CD4-positive, alpha-beta T cell treated with Interleukin-10 for 1 hour (primary cell): ENCODE measurements around the gene PPFIA1.
A peak's percentile ranks its signal among the peaks of the same experiment; 100 is the strongest.

ENCODE experiments used
- DNase-seq: peaks from one replicate; pipeline ENCODE4 v3.0.0-alpha.2; 2020

Gene PPFIA1

GRCh38 chr11:70270104-70270876 is at the start of gene PPFIA1:
Gene PPFIA1 (plus strand): TSS chr11:70270690. CDS start chr11:70272173, 1,483 bp downstream.
- DNase-seq, result peak; percentile 96

DNA sequence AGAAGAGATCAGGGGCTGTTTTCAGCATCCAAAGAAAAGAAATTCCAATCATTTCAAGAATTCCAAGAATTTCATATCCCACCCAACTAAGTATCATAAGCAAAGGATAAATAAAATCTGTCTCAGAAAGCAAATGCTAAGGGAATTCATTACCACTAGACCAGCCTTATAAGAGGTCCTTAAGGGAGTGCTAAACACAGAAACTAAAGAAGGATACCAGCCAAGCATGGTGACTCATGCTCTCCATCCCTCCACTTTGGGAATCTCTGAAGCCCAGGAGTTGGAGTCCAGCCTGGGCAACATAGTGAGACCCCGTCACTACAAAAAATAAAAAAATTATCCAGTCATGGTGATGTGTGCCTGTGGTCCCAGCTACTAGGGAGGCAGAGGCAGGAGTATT is 49.6 kb upstream of the PPFIA1 start:
- DNase-seq, result no peak

DNA sequence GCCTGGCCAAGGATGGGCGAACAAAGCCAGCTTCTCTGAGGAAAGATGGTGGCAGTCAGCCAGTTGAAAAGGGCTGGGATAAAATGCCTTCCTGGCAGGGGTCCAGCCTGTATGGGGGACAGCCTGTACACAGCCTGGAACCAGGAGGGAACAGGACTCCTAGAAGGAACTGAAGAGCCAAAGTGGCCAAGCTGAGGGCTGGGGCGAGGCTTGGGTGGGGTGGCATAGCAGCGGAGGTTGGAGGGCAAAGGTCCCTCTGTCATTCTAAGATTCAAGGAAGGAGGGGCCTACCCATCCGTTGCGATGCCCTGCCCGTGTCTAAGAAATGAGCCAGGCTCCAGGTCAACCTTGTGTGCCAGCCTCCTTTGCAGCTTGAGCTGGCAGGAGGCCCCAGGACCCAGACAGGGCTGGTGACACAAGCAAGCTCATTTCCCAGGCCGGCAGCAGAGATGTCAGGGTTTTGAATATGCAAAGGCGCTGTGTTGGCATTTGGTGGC is 44.8 kb upstream of the PPFIA1 start:
- DNase-seq, result no peak

- no peak for DNase-seq
Measured at GRCh38 chr11:70226183-70226582, 44.3 kb upstream of the PPFIA1 start.

DNA sequence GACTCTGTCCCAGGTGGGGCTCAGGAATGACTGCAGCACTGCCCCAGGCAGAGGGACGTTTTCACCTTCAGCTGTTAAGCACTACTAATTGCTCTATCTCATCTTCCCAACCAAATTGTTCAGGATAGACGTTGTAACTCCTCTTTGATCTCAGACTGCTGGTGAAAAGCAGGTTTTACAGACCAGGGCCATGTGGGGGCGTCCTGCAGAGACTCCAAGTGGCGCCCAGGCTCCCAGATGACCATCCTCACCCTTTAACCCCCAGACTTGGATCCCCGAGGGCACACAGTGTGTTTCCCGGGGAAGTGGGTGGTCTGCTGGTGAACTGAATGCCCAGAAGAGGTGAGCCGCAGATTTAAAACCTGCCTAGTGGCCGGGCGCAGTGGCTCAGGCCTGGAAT is 43.5 kb upstream of the PPFIA1 start:
- no peak for DNase-seq

- DNase-seq, result no peak
Measured at GRCh38 chr11:70229737-70230136, 40.8 kb upstream of the PPFIA1 start.

GRCh38 chr11:70230151-70230839 is 40.2 kb upstream of the PPFIA1 start:
- DNase-seq, result no peak

DNA sequence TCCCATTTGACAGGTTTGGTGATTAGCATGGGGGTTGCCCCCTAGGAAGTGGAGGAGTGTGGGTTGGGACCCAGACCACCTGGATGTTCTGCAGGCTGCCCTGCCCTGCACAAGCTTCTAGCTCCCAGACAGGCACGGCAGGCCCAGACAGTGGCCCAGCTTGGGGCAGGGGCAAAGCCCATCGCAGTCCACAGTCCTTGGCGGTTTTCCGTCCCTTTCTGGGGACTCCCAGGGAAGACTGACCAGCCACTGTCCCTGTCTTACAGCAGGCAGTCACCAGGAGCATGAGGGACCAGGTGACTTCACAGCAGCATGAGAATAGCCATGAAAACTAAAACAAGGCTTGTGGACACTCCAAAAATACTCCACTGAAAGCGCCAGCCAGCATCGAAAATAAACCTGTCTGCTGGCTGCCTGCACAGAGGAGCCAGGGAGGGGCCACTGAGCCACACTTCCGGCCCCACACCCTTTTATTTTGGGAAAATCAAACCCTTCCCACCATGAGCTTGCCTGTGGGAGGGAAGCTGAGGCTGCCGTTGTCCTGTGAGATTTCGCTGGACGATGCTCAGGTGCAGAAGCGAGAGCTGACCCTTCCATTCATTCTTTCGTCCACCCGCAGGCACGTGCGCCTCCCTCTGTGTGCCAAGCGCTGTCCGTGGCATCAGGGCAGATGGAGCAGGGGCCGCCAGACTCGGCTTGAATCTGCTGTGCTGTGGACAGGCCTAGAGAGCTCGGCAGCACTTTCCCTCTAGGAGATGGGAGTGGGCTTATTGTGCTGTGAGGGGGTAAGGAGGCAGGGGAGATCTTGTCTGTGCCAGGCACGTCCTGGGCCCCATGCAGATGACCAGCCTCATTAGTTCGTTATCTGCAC is 39.4 kb upstream of the PPFIA1 start:
- DNase-seq, result no peak

DNA sequence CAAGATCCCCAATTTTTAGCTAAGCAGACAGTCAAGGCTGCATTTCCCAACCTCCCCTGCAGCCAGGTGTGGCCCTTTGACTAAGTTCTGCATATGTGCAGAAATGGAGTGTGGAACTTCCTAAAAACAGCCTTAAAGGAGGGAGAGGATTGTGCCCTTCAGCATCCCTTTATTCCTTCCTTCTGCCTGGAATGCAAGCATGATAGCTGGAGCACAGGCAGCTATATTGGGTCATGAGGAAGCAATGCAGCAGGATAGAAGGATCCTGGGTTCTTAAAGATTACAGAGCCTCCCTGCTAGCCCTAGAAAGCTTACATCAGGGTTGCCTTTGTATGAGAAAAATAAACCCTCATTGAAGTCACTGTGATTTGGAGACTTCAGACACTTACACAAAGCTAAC is 37.5 kb upstream of the PPFIA1 start:
- no peak for DNase-seq

DNA sequence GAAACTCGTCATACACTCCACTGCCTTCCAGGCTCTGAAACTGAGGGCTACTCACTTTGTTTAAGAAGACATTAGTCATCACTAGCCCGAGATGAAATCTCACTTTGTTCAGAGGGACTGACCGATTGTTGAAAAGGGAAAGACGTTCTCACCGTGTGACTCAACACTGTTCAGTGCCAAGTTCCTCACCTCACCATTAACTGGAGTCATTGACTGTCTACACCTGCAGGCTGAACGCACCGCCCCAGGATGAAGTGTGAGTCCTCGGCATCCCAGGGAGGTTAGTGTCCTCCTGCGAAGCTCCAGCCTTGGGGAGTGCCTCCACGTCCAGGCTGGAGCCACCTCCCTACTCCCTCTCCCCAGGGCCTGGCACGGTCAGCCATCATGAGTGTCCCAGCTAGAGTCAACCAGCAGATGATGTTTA is 37.0 kb upstream of the PPFIA1 start:
- DNase-seq, result no peak

DNA sequence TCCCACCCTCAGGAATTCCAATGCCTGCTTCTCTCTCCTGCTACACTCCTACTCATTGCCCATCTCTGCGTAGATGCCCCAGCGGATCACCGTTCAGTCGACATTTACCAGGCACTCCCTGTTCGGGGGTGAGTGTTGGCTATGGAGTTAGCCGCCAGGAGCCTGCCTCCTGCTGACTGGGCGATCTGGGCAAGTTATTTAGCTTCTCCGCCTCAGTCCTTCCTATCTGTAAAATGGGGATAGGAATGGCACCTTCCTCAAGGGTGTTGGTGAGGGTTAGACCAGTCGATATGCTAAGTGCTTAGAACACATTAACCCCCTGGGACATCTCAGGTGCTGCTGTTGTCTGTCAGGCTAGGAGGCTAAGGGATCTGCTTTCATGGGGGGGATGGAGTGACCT is 36.5 kb upstream of the PPFIA1 start:
- no peak for DNase-seq

DNA sequence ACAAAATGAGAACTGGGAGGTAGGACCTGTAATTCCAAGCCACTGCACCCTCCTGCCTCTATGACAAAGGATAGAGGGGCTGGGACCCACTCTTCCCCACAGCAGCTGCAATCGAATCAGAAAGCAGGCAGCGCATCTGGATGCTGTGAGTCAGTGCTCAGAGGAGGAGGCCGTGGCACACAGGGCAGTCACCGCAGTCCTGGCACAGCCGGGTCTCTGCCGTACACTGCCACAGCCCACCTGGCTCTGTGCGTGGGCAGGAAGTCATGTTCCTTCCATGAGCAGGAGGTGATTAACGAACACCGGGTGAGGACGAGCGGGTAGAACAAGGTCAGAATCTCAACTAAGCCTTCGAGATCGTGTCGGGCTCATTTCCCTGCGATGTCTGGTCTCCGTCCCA is 30.2 kb upstream of the PPFIA1 start:
- DNase-seq, result no peak

DNA sequence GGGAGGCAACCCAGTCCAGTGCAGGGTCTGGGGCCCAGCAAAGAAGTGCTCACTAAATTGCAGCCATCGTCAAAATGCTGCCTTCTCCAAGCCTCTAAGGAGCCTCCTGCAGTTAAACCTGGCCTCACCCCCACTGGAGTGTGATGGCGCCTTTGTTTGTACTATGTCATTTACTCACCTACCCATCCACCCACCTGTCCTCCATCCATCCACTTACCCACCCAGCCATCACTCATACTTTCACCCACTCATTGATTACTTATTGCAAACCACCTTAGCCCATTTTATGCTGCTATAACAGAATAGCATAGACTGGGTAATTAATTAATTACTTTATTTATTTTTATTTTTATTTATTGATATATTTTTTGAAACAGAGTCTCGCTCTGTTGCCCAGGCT is 28.8 kb upstream of the PPFIA1 start:
- DNase-seq, result no peak

GRCh38 chr11:70242885-70243284 is 27.6 kb upstream of the PPFIA1 start:
- DNase-seq, result no peak

DNA sequence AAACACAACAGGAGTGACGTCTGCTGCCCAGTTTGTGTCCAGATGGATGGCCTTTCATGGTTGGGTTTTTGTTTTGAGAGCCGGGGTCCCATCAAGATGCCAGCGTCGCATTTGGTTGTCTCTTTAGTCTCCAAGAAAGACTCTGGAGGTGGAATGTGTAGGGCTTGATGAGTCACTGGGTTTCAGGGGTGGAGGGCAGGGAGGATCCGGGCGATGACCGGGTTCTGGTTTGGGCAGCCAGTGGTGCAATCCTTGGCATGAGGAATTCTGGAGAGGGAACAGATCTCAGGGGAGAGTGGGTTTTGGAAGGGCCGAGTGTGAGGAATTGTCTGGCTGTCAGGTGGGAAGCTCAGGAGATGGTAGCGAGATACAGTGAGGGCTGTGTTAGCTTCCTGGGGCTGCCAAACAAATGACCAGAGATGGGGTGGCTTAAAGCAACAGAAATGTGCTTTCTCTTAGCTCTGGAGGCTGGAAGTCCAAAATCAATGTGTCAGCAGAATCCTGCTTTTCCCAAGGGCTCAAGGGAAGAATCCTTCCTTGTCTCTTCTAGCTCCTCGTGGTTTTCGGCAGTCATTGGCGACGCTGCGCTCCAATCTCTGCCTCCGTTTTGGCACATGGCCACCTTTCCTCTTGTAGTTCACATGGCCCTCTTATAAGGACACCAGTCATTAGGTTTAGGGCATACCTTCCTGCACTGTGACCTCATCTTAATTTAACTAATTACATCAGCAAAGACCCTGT is 26.4 kb upstream of the PPFIA1 start:
- no peak for DNase-seq

DNA sequence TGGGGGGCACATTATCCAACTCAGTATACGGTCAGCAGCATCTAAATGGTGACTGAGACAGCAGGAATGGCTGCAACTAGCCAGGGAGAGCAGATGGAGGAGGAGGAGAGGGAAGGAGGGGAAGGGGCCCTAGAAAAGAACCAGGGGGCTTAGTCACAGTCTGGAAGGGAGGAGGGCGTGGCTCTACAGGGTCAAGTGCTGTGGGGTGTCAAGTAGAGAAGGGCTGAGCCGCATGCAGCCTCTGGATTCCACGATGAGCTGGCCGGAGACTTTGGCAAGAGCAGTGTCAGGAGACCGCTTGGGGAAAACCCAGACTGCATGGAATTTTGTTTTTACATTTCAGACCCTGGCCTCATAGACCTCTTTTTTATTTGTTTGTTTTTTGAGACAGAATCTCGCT is 25.8 kb upstream of the PPFIA1 start:
- DNase-seq, result no peak

DNA sequence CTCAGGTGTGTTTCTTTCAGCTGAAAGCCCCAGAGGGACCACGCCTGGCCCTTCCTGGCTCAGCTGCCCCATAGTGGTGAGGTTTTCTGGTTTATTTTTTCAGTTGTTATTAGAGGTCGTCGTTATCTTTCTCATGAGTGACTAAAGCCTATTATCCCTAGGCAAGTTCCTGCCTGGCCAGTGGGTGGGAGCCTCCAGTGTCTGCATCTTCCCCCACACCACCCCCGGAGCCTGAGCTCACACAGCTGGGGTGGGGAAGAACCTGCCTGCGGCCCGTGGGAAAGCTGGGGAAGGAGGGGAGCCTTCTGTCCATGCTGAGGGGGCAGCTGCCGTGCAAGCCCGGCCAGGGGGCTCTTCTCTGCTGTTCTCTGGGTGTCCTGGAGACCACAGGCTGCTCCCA is 24.3 kb upstream of the PPFIA1 start:
- no peak for DNase-seq

GRCh38 chr11:70247042-70247709 is 23.3 kb upstream of the PPFIA1 start:
- DNase-seq, result no peak

DNA sequence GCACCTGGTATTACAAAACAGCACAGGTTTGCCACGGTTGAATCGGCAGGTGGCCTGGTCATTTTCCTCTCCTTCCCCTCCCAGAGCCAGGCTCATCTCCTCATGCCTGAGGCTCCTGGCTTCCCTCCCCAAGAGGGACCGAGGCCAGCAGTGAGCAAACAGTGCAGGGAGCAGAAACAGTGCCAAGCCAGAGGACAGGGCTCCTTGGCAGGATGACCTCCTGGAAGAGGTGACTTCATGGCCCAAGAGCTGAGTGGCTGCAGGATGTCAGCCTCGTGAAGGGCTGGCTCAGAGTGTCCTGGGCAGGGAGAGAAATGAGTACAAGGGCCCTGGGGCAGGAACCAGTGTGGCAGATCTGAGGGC is 22.8 kb upstream of the PPFIA1 start:
- no peak for DNase-seq

- no peak for DNase-seq
Measured at GRCh38 chr11:70250876-70251658, 19.4 kb upstream of the PPFIA1 start.

DNA sequence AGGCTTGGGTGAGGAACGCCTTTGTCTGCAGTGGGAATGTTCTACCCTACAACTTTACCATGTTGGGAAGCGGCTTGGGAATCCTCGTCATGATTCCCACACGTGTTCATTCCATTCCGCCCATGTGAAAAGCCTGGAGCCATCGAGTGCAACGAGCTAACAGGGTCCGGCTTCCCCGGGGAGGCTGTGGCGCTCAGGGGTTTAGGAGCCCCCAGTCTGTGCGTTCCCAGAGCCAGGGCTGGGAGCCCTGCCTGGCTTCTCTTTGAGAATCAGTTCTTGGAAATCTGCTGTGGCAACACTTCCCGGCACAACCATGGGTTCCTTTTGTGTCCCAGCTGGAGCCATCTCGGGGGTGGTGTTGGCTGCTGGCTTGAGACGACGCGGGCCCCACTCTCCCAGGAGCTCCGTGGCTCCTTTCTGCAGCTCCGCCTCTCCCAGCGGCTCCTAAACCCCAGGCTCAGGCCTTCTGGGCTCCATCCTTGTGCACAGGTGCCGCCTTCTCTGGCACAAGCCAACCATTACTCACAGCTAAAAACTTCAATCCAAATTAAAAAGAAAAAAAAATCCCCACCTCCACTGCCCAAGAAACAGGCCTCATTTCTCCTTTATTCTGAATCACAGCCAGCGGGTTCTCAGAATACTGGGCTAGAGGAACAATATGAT is 18.7 kb upstream of the PPFIA1 start:
- no peak for DNase-seq
